Smooth muscle cell (in vitro differentiated cells): Measurements from ENCODE around the gene SHROOM3. TPM values are rescaled to one million over a fixed set of nuclear protein-coding genes. Genes with fewer than 3 reads are reported as not detected.

ENCODE experiments used
- DNase-seq: peaks from one replicate; lab custom pipeline; 2025; ENCODE audit not compliant: unreplicated experiment; lab: John Stamatoyannopoulos, UW
- H2AFZ ChIP-seq: fragments of 200-600 bp; sonication (generic); 2 replicates; pipeline ENCODE4 v1.6.0; 2016; ENCODE audit warnings: antibody characterized with exemption, low read depth, mild to moderate bottlenecking
- H3F3A ChIP-seq: fragments of 200-600 bp; sonication (generic); 2 replicates; pipeline ENCODE4 v1.6.0; 2017; ENCODE audit warnings: antibody characterized with exemption, low read depth
- H3K27ac ChIP-seq: fragments of 200-600 bp; sonication (generic); 2 replicates; pipeline ENCODE4 v1.5.1; 2016; ENCODE audit warnings: low read depth, mild to moderate bottlenecking
- H3K27me3 ChIP-seq: fragments of 200-600 bp; sonication (generic); 2 replicates; pipeline ENCODE4 v1.6.1; 2016; ENCODE audit warnings: low read depth, mild to moderate bottlenecking
- H3K36me3 ChIP-seq: fragments of 200-600 bp; sonication (generic); 2 replicates; pipeline ENCODE4 v1.5.1; 2016; ENCODE audit warnings: low read depth
- H3K4me1 ChIP-seq: fragments of 200-600 bp; sonication (generic); 2 replicates; pipeline ENCODE4 v1.5.1; 2016; ENCODE audit warnings: low read depth
- H3K4me2 ChIP-seq: fragments of 200-600 bp; sonication (generic); 2 replicates; pipeline ENCODE4 v1.6.0; 2016; ENCODE audit warnings: mild to moderate bottlenecking
- H3K4me3 ChIP-seq: fragments of 200-600 bp; sonication (generic); 2 replicates; pipeline ENCODE4 v1.5.1; 2016; ENCODE audit warnings: mild to moderate bottlenecking
- H3K79me2 ChIP-seq: fragments of 200-600 bp; sonication (generic); 2 replicates; pipeline ENCODE4 v1.6.0; 2016; ENCODE audit warnings: low read depth, mild to moderate bottlenecking
- H3K9ac ChIP-seq: fragments of 200-600 bp; sonication (generic); 2 replicates; pipeline ENCODE4 v1.6.0; 2016; ENCODE audit warnings: low read depth
- H3K9me3 ChIP-seq: fragments of 200-600 bp; sonication (generic); replicated peaks from 2 replicates; pipeline ENCODE4 v1.5.1; 2016; ENCODE audit warnings: low read depth
- H4K20me1 ChIP-seq: fragments of 200-600 bp; sonication (generic); 2 replicates; pipeline ENCODE4 v1.6.0; 2016; ENCODE audit warnings: low read depth
- CTCF ChIP-seq: fragments of 200-600 bp; sonication (generic); IDR thresholded peaks from 2 replicates; pipeline ENCODE4 v1.5.1; 2017; ENCODE audit warnings: borderline replicate concordance, mild to moderate bottlenecking, antibody characterized with exemption; ENCODE audit not compliant: insufficient read depth, poor library complexity, severe bottlenecking
- WGBS: methylation state at CpG from one replicate; pipeline ENCODE4 v1.1.7; 2016; ENCODE audit warnings: low lambda C conversion rate; 5-methylcytosine and 5-hydroxymethylcytosine counted together
- polyA plus RNA-seq: library from polyadenylated mRNA; unstranded; fragments of >200 nt; fragmentation: Nextera tagmentation; extraction: Ambion mirVana; gene quantifications from 2 replicates; pipeline ENCODE4 v1.2.1, GENCODE V29; 2016
- total RNA-seq: library from RNA; depleted of rRNA; stranded (reverse); fragments of >200 nt; gene quantifications from 2 replicates; pipeline ENCODE4 v1.2.3, GENCODE V29; 2014

SHROOM3 gene
- total and polyA plus RNA-seq, 2 experiments from 2014 or later, result 10.0 to 31.9 TPM

- Histone ChIP-seq H3K36me3 (no peaks in the 10 kb centered on the region), H3K9me3 (no peaks in the 10 kb centered on the region), H3K4me1 (peaks cover 34% of the 10 kb centered on the region), H3K79me2 (no peaks in the 10 kb centered on the region), H3K27ac (peak overlapping the region; percentile 94), H3F3A (no peaks in the 10 kb centered on the region), H3K4me2 (peak overlapping the region; percentile 56), H3K4me3 (no peak overlapping the region), H2AFZ (no peak overlapping the region), H3K27me3 (no peaks in the 10 kb centered on the region), H4K20me1 (no peaks in the 10 kb centered on the region), H3K9ac (peak overlapping the region; percentile 79)
- DNase-seq, result no peak
- TF ChIP-seq CTCF, result no peak
- 65% methylated on average over 7 of the region's 7 CpGs for WGBS
Observed at GRCh38 chr4:76457885-76458284, 22.9 kb downstream of the SHROOM3 start.

GRCh38 chr4:76458297-76458696 is 23.3 kb downstream of the SHROOM3 start:
- Histone ChIP-seq H3K4me2 (peak overlapping the region; percentile 56), H3K9me3 (no peaks in the 10 kb centered on the region), H3K27ac (peak overlapping the region; percentile 94), H3K36me3 (no peaks in the 10 kb centered on the region), H4K20me1 (no peaks in the 10 kb centered on the region), H2AFZ (peak overlapping the region; percentile 75), H3F3A (no peaks in the 10 kb centered on the region), H3K4me1 (peaks cover 34% of the 10 kb centered on the region), H3K4me3 (no peak overlapping the region), H3K9ac (peak overlapping the region; percentile 79), H3K27me3 (no peaks in the 10 kb centered on the region), H3K79me2 (no peaks in the 10 kb centered on the region)
- TF ChIP-seq CTCF, result no peak
- no peak for DNase-seq
- WGBS, result 46% methylated on average over 2 of the region's 2 CpGs

GRCh38 chr4:76458825-76459224 is 23.8 kb downstream of the SHROOM3 start:
- no peaks in the 10 kb centered on the region for H4K20me1 ChIP-seq
- H3K9me3 ChIP-seq, result no peaks in the 10 kb centered on the region
- no peaks in the 10 kb centered on the region for H3K36me3 ChIP-seq
- H2AFZ ChIP-seq, result peak overlapping the region; percentile 75
- WGBS, result 19% methylated on average over 3 of the region's 3 CpGs
- TF ChIP-seq CTCF, result no peak
- H3F3A ChIP-seq, result no peaks in the 10 kb centered on the region
- no peaks in the 10 kb centered on the region for H3K27me3 ChIP-seq
- peak overlapping the region; percentile 94 for H3K27ac ChIP-seq
- H3K4me3 ChIP-seq, result no peak overlapping the region
- peak overlapping the region; percentile 56 for H3K4me2 ChIP-seq
- H3K9ac ChIP-seq, result peak overlapping the region; percentile 79
- no peak for DNase-seq
- H3K79me2 ChIP-seq, result no peaks in the 10 kb centered on the region
- H3K4me1 ChIP-seq, result peaks cover 34% of the 10 kb centered on the region

GRCh38 chr4:76459291-76459723 is 24.3 kb downstream of the SHROOM3 start:
- H3K27me3 ChIP-seq, result no peaks in the 10 kb centered on the region
- H3K4me2 ChIP-seq, result peak overlapping the region; percentile 56
- H3K79me2 ChIP-seq, result no peaks in the 10 kb centered on the region
- H3K4me1 ChIP-seq, result peaks cover 34% of the 10 kb centered on the region
- H3K36me3 ChIP-seq, result no peaks in the 10 kb centered on the region
- 4% methylated on average over 11 of the region's 11 CpGs for WGBS
- peak overlapping the region; percentile 79 for H3K9ac ChIP-seq
- no peaks in the 10 kb centered on the region for H3K9me3 ChIP-seq
- H3K4me3 ChIP-seq, result no peak overlapping the region
- no peak for TF ChIP-seq CTCF
- peak overlapping the region; percentile 94 for H3K27ac ChIP-seq
- no peak for DNase-seq
- no peaks in the 10 kb centered on the region for H3F3A ChIP-seq
- peak overlapping the region; percentile 75 for H2AFZ ChIP-seq
- H4K20me1 ChIP-seq, result no peaks in the 10 kb centered on the region
